ENCODE results near the gene AKR1C4. TPM values are rescaled to one million over a fixed set of nuclear protein-coding genes. Genes with fewer than 3 reads are reported as not detected.

AKR1C4 gene
- not detected for total RNA-seq

GRCh38 chr10:5196702-5197113 is at the start of gene AKR1C4:
AKR1C4 (plus strand) TSS chr10:5196837; CDS start chr10:5196868, 31 bp downstream.
- Histone ChIP-seq H3K4me1 (no peaks in the 10 kb centered on the region), H3K27me3 (no peaks in the 10 kb centered on the region), H3K27ac (no peak within 1 kb of the TSS), H3K9me3 (peaks cover 0 to under 1% of the 10 kb centered on the region in 2 donors), H3K36me3 (no peaks in the 10 kb centered on the region), H3K4me3 (no peak within 1 kb of the TSS)
- no peak for DNase-seq (ENCODE audit: low spot score in 2 of 2)
- intact Hi-C loops (cut with DNase I), result no loop called here
- TF ChIP-seq, protein P1, sequence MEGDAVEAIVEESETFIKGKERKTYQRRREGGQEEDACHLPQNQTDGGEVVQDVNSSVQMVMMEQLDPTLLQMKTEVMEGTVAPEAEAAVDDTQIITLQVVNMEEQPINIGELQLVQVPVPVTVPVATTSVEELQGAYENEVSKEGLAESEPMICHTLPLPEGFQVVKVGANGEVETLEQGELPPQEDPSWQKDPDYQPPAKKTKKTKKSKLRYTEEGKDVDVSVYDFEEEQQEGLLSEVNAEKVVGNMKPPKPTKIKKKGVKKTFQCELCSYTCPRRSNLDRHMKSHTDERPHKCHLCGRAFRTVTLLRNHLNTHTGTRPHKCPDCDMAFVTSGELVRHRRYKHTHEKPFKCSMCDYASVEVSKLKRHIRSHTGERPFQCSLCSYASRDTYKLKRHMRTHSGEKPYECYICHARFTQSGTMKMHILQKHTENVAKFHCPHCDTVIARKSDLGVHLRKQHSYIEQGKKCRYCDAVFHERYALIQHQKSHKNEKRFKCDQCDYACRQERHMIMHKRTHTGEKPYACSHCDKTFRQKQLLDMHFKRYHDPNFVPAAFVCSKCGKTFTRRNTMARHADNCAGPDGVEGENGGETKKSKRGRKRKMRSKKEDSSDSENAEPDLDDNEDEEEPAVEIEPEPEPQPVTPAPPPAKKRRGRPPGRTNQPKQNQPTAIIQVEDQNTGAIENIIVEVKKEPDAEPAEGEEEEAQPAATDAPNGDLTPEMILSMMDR (IDR thresholded peaks at IDR 0.05), result no peak

DNA sequence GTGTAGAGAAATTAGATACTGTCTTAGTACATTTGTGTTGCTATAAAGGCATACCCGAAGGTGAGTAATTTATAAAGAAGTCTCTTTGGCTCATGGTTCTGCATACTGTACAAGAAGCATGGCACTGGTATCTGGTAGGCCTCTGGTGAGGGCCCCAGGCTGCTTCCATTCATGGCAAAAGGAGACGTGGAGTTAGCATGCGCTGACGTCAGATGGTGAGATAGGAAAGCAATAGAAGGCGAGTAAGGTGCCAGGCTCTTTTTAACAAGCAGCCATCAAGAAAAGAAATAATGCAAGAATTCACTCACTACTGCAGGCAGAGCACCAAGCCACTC is 49.8 kb upstream of the AKR1C4 start:
- Histone ChIP-seq H3K4me1 (no peaks in the 10 kb centered on the region), H3K27me3 (no peaks in the 10 kb centered on the region), H3K36me3 (no peaks in the 10 kb centered on the region), H3K27ac (no peak overlapping the region), H3K4me3 (no peak overlapping the region), H3K9me3 (no peaks in the 10 kb centered on the region)
- TF ChIP-seq, protein P1 (IDR thresholded peaks at IDR 0.05), result no peak
- DNase-seq (ENCODE audit: low spot score in 2 of 2), result no peak
- intact Hi-C loops (cut with DNase I), result no loop called here

DNA sequence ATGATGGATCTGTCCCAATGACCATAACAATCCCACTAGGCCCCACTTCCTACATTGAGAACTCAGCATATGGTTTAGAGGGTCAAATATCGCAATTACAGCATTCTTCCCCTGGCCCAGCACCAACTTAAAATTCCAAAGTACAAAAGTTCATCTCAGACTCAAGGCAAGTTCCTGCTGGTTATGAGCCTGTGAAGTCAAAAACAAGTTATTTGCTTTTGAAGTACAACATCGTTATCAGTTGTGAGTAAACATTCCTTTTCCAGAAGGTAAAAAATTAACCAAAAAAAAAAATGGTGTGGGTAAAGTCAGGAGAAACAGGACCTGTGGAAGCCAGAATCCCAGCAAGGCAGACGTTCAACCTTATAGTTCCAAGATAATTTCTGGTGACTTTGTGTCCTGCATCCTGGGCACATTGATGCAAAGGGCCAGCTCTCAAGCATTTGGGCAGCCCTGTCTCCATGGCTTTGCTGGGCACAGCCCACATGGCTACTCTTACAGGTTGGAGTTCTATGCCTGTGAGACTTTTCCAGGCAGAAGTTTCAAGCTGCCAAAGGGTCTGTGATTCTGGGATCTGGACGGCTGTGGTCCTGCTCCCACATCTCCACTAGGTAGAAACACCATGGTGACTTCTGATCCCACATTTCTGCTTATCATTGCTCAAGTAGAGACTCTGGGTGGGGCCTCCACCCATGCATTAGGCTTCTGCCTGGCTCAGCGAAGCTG is 49.2 kb upstream of the AKR1C4 start:
- Histone ChIP-seq H3K4me1 (no peaks in the 10 kb centered on the region), H3K9me3 (no peaks in the 10 kb centered on the region), H3K4me3 (no peak overlapping the region), H3K36me3 (no peaks in the 10 kb centered on the region), H3K27ac (no peak overlapping the region), H3K27me3 (no peaks in the 10 kb centered on the region)
- intact Hi-C loops (cut with DNase I), result no loop called here
- TF ChIP-seq, protein P1 (IDR thresholded peaks at IDR 0.05), result no peak
- DNase-seq (ENCODE audit: low spot score in 2 of 2), result no peak

GRCh38 chr10:5147981-5148677 is 48.5 kb upstream of the AKR1C4 start:
- Histone ChIP-seq H3K4me3 (no peak overlapping the region), H3K9me3 (no peaks in the 10 kb centered on the region), H3K27ac (no peak overlapping the region), H3K27me3 (no peaks in the 10 kb centered on the region), H3K36me3 (no peaks in the 10 kb centered on the region), H3K4me1 (no peaks in the 10 kb centered on the region)
- TF ChIP-seq, protein P1 (IDR thresholded peaks at IDR 0.05), result no peak
- DNase-seq (ENCODE audit: low spot score in 2 of 2), result no peak
- intact Hi-C loops (cut with DNase I), result no loop called here

DNA sequence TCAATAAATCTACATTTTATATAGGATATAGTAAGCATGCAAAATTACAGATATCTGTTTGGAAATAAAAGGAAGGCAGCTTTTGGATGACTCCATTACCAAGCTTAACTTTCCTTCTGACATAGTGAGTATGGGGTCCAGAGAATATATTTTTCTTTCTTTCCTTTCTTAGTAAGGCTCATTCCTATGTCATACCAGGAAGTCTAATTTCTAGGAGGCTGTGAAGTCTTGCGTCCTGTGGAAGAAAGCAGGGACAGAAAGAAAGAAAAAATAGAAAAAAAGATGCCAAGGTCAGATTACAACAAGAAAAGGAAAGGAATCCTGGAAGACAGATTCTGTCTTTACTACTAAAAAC is 48.0 kb upstream of the AKR1C4 start:
- TF ChIP-seq, protein P1 (IDR thresholded peaks at IDR 0.05), result no peak

More for the DNA sequence above, 48.0 kb upstream of the AKR1C4 start:
- no peak overlapping the region for H3K4me3 ChIP-seq
- intact Hi-C loops (cut with DNase I), result no loop called here
- DNase-seq (ENCODE audit: low spot score in 2 of 2), result no peak
- H3K36me3 ChIP-seq, result no peaks in the 10 kb centered on the region
- no peaks in the 10 kb centered on the region for H3K4me1 ChIP-seq
- H3K9me3 ChIP-seq, result no peaks in the 10 kb centered on the region
- no peak overlapping the region for H3K27ac ChIP-seq
- H3K27me3 ChIP-seq, result no peaks in the 10 kb centered on the region

Data from ascending aorta (tissue), 2 donors.